ENCODE data around the gene CABP2. TPM values are rescaled to one million over a fixed set of nuclear protein-coding genes. Genes with fewer than 3 reads are reported as not detected.

CABP2 gene
- total and polyA plus RNA-seq, 10 of the 15 experiments (the other 5 are each of a cell fraction or from before 2014, with no cell fraction given) = not detected

DNA sequence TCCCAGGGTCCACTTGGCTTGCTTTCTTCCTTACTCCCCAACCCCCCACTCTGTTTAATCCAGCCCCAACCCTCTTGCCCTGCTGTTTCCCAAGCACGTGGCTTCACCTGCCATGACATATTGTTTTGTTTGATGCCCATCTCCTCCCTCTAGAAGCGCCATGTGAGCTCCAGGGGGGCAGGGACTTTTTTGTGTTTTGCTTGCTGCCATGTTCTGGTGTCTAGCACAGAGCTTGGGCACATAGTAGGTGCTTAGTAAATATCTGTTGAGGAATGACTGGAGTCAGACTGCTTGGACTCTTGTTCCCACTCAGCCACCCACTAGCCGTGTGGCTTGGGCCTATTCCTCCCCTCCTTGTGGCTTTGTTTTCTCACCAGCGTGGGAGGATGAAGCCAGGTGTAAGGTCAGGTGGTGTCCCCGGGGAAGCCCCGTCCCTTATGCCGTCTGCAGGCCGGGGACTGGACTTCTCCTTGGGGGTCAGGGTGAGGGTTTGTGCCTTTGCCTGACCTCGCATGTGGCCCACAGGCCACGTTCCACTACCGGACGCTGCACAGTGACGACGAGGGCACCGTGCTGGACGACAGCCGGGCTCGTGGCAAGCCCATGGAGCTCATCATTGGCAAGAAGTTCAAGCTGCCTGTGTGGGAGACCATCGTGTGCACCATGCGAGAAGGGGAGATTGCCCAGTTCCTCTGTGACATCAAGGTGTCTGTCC lies 36.6 kb downstream of the CABP2 start (continued):
- TF ChIP-seq, protein P1, sequence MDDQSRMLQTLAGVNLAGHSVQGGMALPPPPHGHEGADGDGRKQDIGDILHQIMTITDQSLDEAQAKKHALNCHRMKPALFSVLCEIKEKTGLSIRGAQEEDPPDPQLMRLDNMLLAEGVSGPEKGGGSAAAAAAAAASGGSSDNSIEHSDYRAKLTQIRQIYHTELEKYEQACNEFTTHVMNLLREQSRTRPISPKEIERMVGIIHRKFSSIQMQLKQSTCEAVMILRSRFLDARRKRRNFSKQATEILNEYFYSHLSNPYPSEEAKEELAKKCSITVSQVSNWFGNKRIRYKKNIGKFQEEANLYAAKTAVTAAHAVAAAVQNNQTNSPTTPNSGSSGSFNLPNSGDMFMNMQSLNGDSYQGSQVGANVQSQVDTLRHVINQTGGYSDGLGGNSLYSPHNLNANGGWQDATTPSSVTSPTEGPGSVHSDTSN (IDR thresholded peaks at IDR 0.05; ENCODE audit: insufficient replicate concordance, low read depth, low read length) = no peak
- TF ChIP-seq SPI1 (IDR thresholded peaks at IDR 0.05; ENCODE audit: borderline replicate concordance, insufficient read depth, low read depth, low read length) (peak; percentile 70), SUZ12 (IDR thresholded peaks at IDR 0.05; ENCODE audit: unreplicated experiment) (no peak), KAT2A (conservative IDR thresholded peaks at IDR 0.05; ENCODE audit: control insufficient read depth, low read depth, low read length) (no peak), FOS (IDR thresholded peaks at IDR 0.05; ENCODE audit: borderline replicate concordance, extremely low read depth, insufficient read length) (no peak), NR2C2 (IDR thresholded peaks at IDR 0.05; ENCODE audit: borderline replicate concordance, control insufficient read depth, insufficient read length, low read depth) (no peak), PAX5 (IDR thresholded peaks at IDR 0.05; ENCODE audit: borderline replicate concordance, low read depth, low read length) (peak; percentile 87), PML (IDR thresholded peaks at IDR 0.05; ENCODE audit: low read length) (no peak), HDGF (IDR thresholded peaks at IDR 0.05) (no peak), RAD51 (IDR thresholded peaks at IDR 0.05) (peak; percentile 82), TBL1XR1 (IDR thresholded peaks at IDR 0.05; ENCODE audit: low read depth, low read length) (peak; percentile 90; the same call in 1 of the 2 replicates), ZZZ3 (IDR thresholded peaks at IDR 0.05; ENCODE audit: control insufficient read depth, insufficient read length, low read depth) (no peak), TCF7 (IDR thresholded peaks at IDR 0.05; ENCODE audit: borderline replicate concordance) (no peak), SMARCA5 (IDR thresholded peaks at IDR 0.05) (peak; percentile 4; the same call in 1 of the 2 replicates), NR2C1 (IDR thresholded peaks at IDR 0.05) (peak; percentile 66), YY1 (IDR thresholded peaks at IDR 0.05; ENCODE audit: low read depth, low read length) (peak; percentile 69; the same call in 1 of the 2 replicates), CHD2 (IDR thresholded peaks at IDR 0.05; ENCODE audit: borderline replicate concordance, low read depth, low read length) (peak; percentile 65), WRNIP1 (IDR thresholded peaks at IDR 0.05; ENCODE audit: borderline replicate concordance, low read depth, low read length) (no peak), GATAD2B (conservative IDR thresholded peaks at IDR 0.05; ENCODE audit: low read depth) (peak; percentile 97), ATF7 (IDR thresholded peaks at IDR 0.05; ENCODE audit: low read depth) (peak; percentile 88), EGR1 (IDR thresholded peaks at IDR 0.05; ENCODE audit: borderline replicate concordance in 1 of 2, low read depth in 2 of 2, low read length in 2 of 2) (peak; percentile 59 to 96), RAD21 (IDR thresholded peaks at IDR 0.05; ENCODE audit: insufficient read depth, low read depth, low read length) (0 out of 2 replicates have a peak, but pooled peaks have one; percentile 3), RBBP5 (conservative IDR thresholded peaks at IDR 0.05) (no peak)
- TF ChIP-seq, protein P2, sequence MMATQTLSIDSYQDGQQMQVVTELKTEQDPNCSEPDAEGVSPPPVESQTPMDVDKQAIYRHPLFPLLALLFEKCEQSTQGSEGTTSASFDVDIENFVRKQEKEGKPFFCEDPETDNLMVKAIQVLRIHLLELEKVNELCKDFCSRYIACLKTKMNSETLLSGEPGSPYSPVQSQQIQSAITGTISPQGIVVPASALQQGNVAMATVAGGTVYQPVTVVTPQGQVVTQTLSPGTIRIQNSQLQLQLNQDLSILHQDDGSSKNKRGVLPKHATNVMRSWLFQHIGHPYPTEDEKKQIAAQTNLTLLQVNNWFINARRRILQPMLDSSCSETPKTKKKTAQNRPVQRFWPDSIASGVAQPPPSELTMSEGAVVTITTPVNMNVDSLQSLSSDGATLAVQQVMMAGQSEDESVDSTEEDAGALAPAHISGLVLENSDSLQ (IDR thresholded peaks at IDR 0.05) = no peak
- TF ChIP-seq, protein P3, sequence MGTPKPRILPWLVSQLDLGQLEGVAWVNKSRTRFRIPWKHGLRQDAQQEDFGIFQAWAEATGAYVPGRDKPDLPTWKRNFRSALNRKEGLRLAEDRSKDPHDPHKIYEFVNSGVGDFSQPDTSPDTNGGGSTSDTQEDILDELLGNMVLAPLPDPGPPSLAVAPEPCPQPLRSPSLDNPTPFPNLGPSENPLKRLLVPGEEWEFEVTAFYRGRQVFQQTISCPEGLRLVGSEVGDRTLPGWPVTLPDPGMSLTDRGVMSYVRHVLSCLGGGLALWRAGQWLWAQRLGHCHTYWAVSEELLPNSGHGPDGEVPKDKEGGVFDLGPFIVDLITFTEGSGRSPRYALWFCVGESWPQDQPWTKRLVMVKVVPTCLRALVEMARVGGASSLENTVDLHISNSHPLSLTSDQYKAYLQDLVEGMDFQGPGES (IDR thresholded peaks at IDR 0.05) = no peak; the same call in 1 of the 2 replicates
- TF ChIP-seq, protein P4, sequence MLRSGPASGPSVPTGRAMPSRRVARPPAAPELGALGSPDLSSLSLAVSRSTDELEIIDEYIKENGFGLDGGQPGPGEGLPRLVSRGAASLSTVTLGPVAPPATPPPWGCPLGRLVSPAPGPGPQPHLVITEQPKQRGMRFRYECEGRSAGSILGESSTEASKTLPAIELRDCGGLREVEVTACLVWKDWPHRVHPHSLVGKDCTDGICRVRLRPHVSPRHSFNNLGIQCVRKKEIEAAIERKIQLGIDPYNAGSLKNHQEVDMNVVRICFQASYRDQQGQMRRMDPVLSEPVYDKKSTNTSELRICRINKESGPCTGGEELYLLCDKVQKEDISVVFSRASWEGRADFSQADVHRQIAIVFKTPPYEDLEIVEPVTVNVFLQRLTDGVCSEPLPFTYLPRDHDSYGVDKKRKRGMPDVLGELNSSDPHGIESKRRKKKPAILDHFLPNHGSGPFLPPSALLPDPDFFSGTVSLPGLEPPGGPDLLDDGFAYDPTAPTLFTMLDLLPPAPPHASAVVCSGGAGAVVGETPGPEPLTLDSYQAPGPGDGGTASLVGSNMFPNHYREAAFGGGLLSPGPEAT (IDR thresholded peaks at IDR 0.05; ENCODE audit: low read depth) = peak; percentile 94
- TF ChIP-seq, protein P5, sequence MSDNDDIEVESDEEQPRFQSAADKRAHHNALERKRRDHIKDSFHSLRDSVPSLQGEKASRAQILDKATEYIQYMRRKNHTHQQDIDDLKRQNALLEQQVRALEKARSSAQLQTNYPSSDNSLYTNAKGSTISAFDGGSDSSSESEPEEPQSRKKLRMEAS (IDR thresholded peaks at IDR 0.05; ENCODE audit: low read depth, low read length) = peak; percentile 79
